ENCODE data around the gene CIBAR2.

- no peak for TF ChIP-seq POLR2A (IDR thresholded peaks at IDR 0.05; ENCODE audit: low read length)
- no peak for TF ChIP-seq GATA1 (IDR thresholded peaks at IDR 0.05; ENCODE audit: low read depth, low read length)
Measured at GRCh38 chr16:85146922-85147651, 34.8 kb upstream of the CIBAR2 start.

Measured in erythroblast (primary cell).